Right cardiac atrium (tissue), 5 donors: Measurements from ENCODE around the gene ZNF605. TPM values are rescaled to one million over a fixed set of nuclear protein-coding genes. Genes with fewer than 3 reads are reported as not detected.
"Not testable (repeated sequence)": the region's sequence is repeated elsewhere in the genome, so short reads cannot be mapped to it uniquely, and the experiment has no call there.

Source experiments
- ATAC-seq, 2 donors: fragments of 200-7000 bp; cut with Tn5 transposase; one replicate each; pipeline versions ENCODE4 v1.8.0 to v1.9.1; 2020; ENCODE audit warnings: moderate library complexity in 2 of 2, mild to moderate bottlenecking in 1 of 2
- DNase-seq, 3 donors: peaks; one replicate each; pipeline ENCODE4 v3.0.0-alpha.2; 2020
- H3K27ac ChIP-seq: one replicate; pipeline ENCODE4 v1.5.1; 2013; ENCODE audit warnings: mild to moderate bottlenecking, low read length, control low read depth, moderate library complexity
- H3K27me3 ChIP-seq: one replicate; pipeline ENCODE4 v1.6.1; 2013; ENCODE audit not compliant: control insufficient read depth, insufficient read depth
- H3K4me1 ChIP-seq: one replicate; pipeline ENCODE4 v1.6.1; 2013; ENCODE audit warnings: low read length; ENCODE audit not compliant: control insufficient read depth, insufficient read depth
- H3K4me3 ChIP-seq: one replicate; pipeline ENCODE4 v1.5.1; 2013; ENCODE audit warnings: low read length, control low read depth
- H3K9me3 ChIP-seq: one replicate; pipeline ENCODE4 v1.6.1; 2013; ENCODE audit warnings: low read length; ENCODE audit not compliant: control insufficient read depth
- WGBS: extraction: QIAGEN DNeasy Blood & Tissue Kit; methylation state at CpG from one replicate; pipeline ENCODE4 v1.1.7; 2013; 5-methylcytosine and 5-hydroxymethylcytosine counted together
- intact Hi-C, 4 donors: fragments of 100-400 bp; cut with DNase I; formaldehyde crosslinking; loops; one replicate each; pipeline versions ENCODE4 v1.11.0 to v1.14.0; 2022 to 2023
- long read RNA-seq, 4 donors: library from polyadenylated mRNA; unstranded; transcript quantifications; one replicate each; pipeline ENCODE4 v2.0.0, GENCODE V29; 2020 to 2021
- polyA plus RNA-seq: library from polyadenylated mRNA; stranded (reverse); fragments of 200-250 nt; gene quantifications from one replicate; pipeline ENCODE4 v1.2.3, GENCODE V29; 2013
- total RNA-seq, 4 donors: library from RNA; stranded (reverse); fragmentation: NEBNext Ultra II Directional; extraction: Animal tissue kit (Norgen Biotek cat#: 25700); gene quantifications; one replicate each; pipeline ENCODE4 v1.2.1, GENCODE V29; 2021
- donor health status: healthy with polysubstance abuse.
- donor health status: DM: no; HTN: yes; CAD: no.
- donor health status: DM: no; HTN: no; CAD: no.
- donor health status: DM: no; HTN: yes; CAD: no; lungs with severe emphysema.
- donor health status: DM: yes; HTN: yes; CAD: no.

ZNF605 gene
- total RNA-seq (10 to 100 TPM in 3 of 4 donors, 1 to 10 TPM in 1; 9.7 to 17.4 (median 15.3) TPM), polyA plus RNA-seq (6.5 TPM)
- long read RNA-seq, donor 1, full-length matches to known transcripts, result 18 of 26 reads
- long read RNA-seq, donor 1, partial matches to known transcripts, result 1 of 26 reads
- long read RNA-seq, donor 1, other reads (novel, unspliced or antisense), result 7 of 26 reads
- long read RNA-seq, donor 2, full-length matches to known transcripts, result 4 of 8 reads
- long read RNA-seq, donor 2, partial matches to known transcripts, result 0 of 8 reads
- long read RNA-seq, donor 2, other reads (novel, unspliced or antisense), result 4 of 8 reads
- long read RNA-seq, donor 3, full-length matches to known transcripts, result 17 of 22 reads
- long read RNA-seq, donor 3, partial matches to known transcripts, result 0 of 22 reads
- long read RNA-seq, donor 3, other reads (novel, unspliced or antisense), result 5 of 22 reads
- long read RNA-seq, donor 4, result 0 reads

DNA sequence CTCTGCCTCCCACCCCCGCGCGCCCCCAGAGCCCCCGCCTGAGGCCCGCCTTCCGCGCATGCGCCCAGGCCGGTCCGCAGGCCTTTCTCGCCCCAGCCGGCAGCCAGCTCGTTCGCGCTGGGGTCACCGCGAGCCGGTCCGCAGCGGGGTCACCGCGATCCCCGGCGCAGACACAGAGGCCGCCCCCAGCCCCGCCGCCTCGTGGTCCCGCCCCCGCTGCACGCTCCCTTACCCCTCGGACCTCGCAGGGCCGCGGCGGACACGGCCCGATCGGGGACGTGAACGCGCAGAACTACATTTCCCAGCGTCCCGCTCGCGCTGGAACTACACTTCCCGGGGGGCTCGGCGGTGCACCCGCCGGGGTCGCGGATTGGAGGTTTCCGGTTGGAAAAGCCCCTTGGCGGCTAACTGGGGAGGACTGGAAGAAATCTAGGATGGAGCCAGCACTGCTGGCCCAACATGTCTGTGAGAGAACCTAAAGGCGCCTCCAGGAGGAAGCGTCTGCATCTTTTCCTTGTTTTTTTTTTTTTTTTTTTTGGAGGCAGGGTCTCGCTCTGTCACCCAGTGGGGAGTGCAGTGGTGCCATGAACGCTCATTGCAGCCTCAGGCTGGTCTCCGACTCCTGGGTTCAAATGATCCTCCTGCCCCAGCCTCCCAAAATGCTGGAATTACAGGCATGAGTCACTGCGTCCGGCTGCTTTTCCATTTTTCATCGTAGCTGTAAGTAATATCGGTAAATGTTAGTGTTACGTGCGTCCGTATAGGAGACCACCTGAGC lies at the start of gene ZNF605:
TSS of gene ZNF605 (minus strand) at position 296 of the 778 bp plus-strand sequence. CDS start 10,671 bp downstream, outside the sequence.
- ATAC-seq (peak; percentile 95 to 97), DNase-seq (peak; percentile 94 to 97 (median 96))
- Histone ChIP-seq H3K4me3 (peak within 1 kb of the TSS; percentile 98), H3K27me3 (no peaks in the 10 kb centered on the region), H3K27ac (peak within 1 kb of the TSS; percentile 95), H3K9me3 (no peaks in the 10 kb centered on the region), H3K4me1 (no peaks in the 10 kb centered on the region)
- WGBS, result 2% methylated on average over 67 of the region's 67 CpGs
- intact Hi-C loops, result no loop called here

- H3K27me3 ChIP-seq, result no peaks in the 10 kb centered on the region
- ATAC-seq (no peak), DNase-seq (no peak)
- H3K4me1 ChIP-seq, result no peaks in the 10 kb centered on the region
- WGBS, result 46% methylated on average over 1 of the region's 1 CpG
- H3K27ac ChIP-seq, result no peak overlapping the region
- no peak overlapping the region for H3K4me3 ChIP-seq
- H3K9me3 ChIP-seq, result peaks cover 14% of the 10 kb centered on the region
- intact Hi-C loops, result no loop called here
Measured at GRCh38 chr12:132998741-132999140, 42.6 kb upstream of the ZNF605 start.

- WGBS, result 4% methylated on average over 11 of the region's 11 CpGs
- DNase-seq, result no peak
- peak in 1 of 2 donors; percentile 6 for ATAC-seq
- H3K4me3 ChIP-seq, result peak overlapping the region; percentile 84
- no peak overlapping the region for H3K27ac ChIP-seq
- no peaks in the 10 kb centered on the region for H3K9me3 ChIP-seq
- no peaks in the 10 kb centered on the region for H3K27me3 ChIP-seq
- H3K4me1 ChIP-seq, result peaks cover 4% of the 10 kb centered on the region
- intact Hi-C loops, result no loop called here
Measured at GRCh38 chr12:132986885-132987225, 30.7 kb upstream of the ZNF605 start.

- ATAC-seq (peak; percentile 100), DNase-seq (peak; percentile 92 to 97 (median 94))
- Histone ChIP-seq H3K27me3 (no peaks in the 10 kb centered on the region), H3K27ac (peak within 1 kb of the TSS; percentile 61), H3K4me1 (peaks cover 4% of the 10 kb centered on the region), H3K9me3 (no peaks in the 10 kb centered on the region), H3K4me3 (peak within 1 kb of the TSS; percentile 84)
- intact Hi-C loops, result no loop called here
- under 1% methylated on average over 76 of the region's 76 CpGs for WGBS
Measured at GRCh38 chr12:132986001-132986884, 30.1 kb upstream of the ZNF605 start, which contains the start of gene ZNF26. Gene ZNF26, plus strand, starts transcription at chr12:132986367. Its CDS starts 474 bp downstream, at chr12:132986841.

- intact Hi-C loops, H3K9me3 ChIP-seq, H3K4me1 ChIP-seq, H3K27ac ChIP-seq, H3K4me3 ChIP-seq, H3K27me3 ChIP-seq, ATAC-seq: not testable (repeated sequence)
- WGBS, result 26% methylated on average over 13 of the region's 13 CpGs
- peak; percentile 35 to 67 (median 63) for DNase-seq
Measured at GRCh38 chr12:132976870-132977269, 20.8 kb upstream of the ZNF605 start.

GRCh38 chr12:132972374-132972773 lies 16.3 kb upstream of the ZNF605 start:
- intact Hi-C loops, result no loop called here

GRCh38 chr12:132967736-132968135 lies 11.6 kb upstream of the ZNF605 start:
- DNase-seq (no peak), ATAC-seq (no peak)
- H3K4me3 ChIP-seq, result no peak overlapping the region
- no peak overlapping the region for H3K27ac ChIP-seq
- H3K27me3 ChIP-seq, result no peaks in the 10 kb centered on the region
- intact Hi-C loops, result no loop called here
- H3K4me1 ChIP-seq, result no peaks in the 10 kb centered on the region
- H3K9me3 ChIP-seq, result no peaks in the 10 kb centered on the region
- 89% methylated on average over 21 of the region's 21 CpGs for WGBS

More at GRCh38 chr12:132972374-132972773, 16.3 kb upstream of the ZNF605 start:
- H3K27me3 ChIP-seq, result no peaks in the 10 kb centered on the region
- DNase-seq (no peak), ATAC-seq (no peak)
- no peak overlapping the region for H3K27ac ChIP-seq
- no peaks in the 10 kb centered on the region for H3K9me3 ChIP-seq
- WGBS, result 73% methylated on average over 1 of the region's 1 CpG
- no peak overlapping the region for H3K4me3 ChIP-seq
- H3K4me1 ChIP-seq, result no peaks in the 10 kb centered on the region

DNA sequence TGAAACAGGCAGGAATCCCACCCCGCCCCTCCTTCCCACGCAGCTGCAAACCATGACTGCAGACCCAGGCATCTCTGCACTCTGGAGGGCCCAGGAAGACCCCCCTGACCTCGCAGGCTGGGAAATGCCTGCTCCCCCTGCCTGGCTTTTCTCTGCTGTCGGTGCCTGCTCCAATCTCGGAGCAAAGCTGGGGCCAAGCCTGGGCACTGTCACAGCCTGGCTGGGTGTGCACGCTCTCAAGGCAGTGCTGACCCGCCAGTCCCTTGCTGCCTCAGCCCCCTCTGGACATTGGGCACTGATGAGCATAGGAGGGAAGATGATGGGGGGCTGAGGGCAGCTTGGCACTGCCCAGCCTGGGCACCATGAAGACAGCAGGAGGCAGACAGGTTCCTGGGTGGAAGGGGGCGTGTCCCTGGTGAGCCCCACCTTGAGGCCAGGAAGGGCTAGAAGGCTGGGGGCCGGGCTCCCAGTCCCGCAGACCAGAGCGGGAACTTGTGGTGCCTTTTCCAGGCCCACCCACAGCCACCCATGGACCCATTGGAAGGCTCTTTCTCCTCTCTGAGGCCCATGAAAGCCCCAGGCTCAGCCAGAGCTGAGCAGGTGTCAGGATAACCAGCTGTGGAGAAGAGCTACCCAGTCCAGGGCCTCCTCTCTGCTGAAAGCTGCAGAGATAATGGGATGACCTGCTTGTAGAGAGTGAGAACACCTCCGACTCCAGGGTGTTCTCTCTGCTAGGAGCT lies 10.7 kb upstream of the ZNF605 start:
- H3K27ac ChIP-seq, result no peak overlapping the region
- no peaks in the 10 kb centered on the region for H3K4me1 ChIP-seq
- no peaks in the 10 kb centered on the region for H3K9me3 ChIP-seq
- DNase-seq, result no peak
- H3K27me3 ChIP-seq, result no peaks in the 10 kb centered on the region
- intact Hi-C loops, result no loop called here
- H3K4me3 ChIP-seq, result no peak overlapping the region
- WGBS, result 97% methylated on average over 12 of the region's 12 CpGs
- peak in 1 of 2 donors; percentile 24 for ATAC-seq

- H3K9me3 ChIP-seq, result no peaks in the 10 kb centered on the region
- 96% methylated on average over 12 of the region's 12 CpGs for WGBS
Measured at GRCh38 chr12:132965796-132966195, 9.7 kb upstream of the ZNF605 start.

GRCh38 chr12:132963947-132964346 lies 7.8 kb upstream of the ZNF605 start:
- H3K27me3 ChIP-seq, intact Hi-C loops, ATAC-seq, H3K27ac ChIP-seq, H3K4me3 ChIP-seq, H3K9me3 ChIP-seq, H3K4me1 ChIP-seq: not testable (repeated sequence)
- peak; percentile 46 to 71 (median 65) for DNase-seq
- WGBS, result 47% methylated on average over 10 of the region's 10 CpGs

More at GRCh38 chr12:132965796-132966195, 9.7 kb upstream of the ZNF605 start:
- Histone ChIP-seq H3K4me3 (no peak overlapping the region), H3K4me1 (no peaks in the 10 kb centered on the region), H3K27ac (no peak overlapping the region), H3K27me3 (no peaks in the 10 kb centered on the region)
- DNase-seq (no peak), ATAC-seq (no peak)
- intact Hi-C loops, result no loop called here
